H54 (cell line): ENCODE results near the gene SOHLH1.
A peak's percentile ranks its signal among the peaks of the same experiment; 100 is the strongest.

Experiments used
- DNase-seq: peaks from one replicate; pipeline ENCODE4 v3.0.0; 2011; ENCODE audit warnings: low spot score, mixed read lengths; ENCODE audit not compliant: insufficient read length
- FAIRE-seq: peaks from 3 replicates; lab custom pipeline; 2011; peaks lifted over from hg19 to GRCh38; lab: Jason Lieb, UNC
- POLR2A ChIP-seq: IDR thresholded peaks from 2 replicates; pipeline ENCODE4 v1.6.1; 2011; ENCODE audit warnings: low read depth, mild to moderate bottlenecking, low read length

SOHLH1 gene

GRCh38 chr9:135718616-135719015 is 19.3 kb upstream of the SOHLH1 start:
- no peak for TF ChIP-seq POLR2A
- peak; percentile 53 for FAIRE-seq

DNA sequence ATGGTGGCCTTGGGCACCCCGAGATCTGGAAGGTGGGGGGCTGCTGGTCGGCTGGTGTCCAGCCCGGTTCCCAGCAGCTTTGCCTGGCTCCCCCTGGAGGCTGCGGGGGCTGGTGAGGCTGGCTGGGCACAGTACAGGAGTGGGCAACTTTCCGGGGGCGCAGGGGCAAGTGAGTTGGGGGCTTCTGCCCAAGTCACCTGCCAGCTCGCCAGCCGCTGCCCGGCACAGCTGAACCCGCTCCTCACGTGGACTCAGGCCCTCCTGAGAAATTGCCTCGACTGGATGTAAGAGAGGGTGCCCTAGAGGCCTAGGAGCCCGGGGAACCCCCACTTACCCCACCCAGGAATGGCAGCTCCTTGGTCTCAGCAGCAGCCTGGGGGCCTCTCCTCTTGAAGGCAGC is 18.1 kb upstream of the SOHLH1 start:
- FAIRE-seq (no peak), DNase-seq (no peak)
- no peak for TF ChIP-seq POLR2A

More at GRCh38 chr9:135718616-135719015, 19.3 kb upstream of the SOHLH1 start:
- peak; percentile 98 for DNase-seq

GRCh38 chr9:135716045-135716444 is 16.8 kb upstream of the SOHLH1 start:
- no peak for DNase-seq
- TF ChIP-seq POLR2A, result no peak
- no peak for FAIRE-seq

DNA sequence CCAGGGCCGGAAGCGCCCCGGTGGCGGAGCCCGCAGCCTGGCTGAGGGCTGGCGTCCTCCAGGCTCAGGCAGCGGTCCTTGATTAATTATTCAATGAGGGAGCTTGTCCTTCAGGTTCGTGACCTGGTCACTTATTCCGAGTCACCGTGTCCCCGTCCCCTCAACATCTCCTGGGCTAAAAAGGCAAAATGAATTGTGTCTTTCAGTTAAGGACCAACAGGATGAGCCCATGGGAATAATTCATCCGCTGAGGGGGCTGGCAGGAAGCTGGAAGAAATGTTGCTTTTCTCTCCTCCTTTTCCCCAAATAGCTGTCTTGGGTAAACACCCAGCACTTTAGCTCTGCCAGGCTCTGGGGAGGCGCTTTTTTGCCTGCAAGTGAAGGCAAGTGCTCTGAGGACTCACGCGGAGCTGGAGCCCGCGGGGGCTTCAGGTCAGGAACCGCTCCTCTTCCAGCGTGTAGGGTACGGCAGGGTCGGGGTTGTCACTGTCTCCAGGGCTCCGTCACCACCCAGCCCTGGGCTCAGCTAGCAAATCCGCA is 15.8 kb upstream of the SOHLH1 start:
- no peak for FAIRE-seq
- no peak for DNase-seq
- no peak for TF ChIP-seq POLR2A

GRCh38 chr9:135714242-135715055 is 15.2 kb upstream of the SOHLH1 start:
- no peak for TF ChIP-seq POLR2A
- FAIRE-seq (no peak), DNase-seq (no peak)

- FAIRE-seq (no peak), DNase-seq (no peak)
- TF ChIP-seq POLR2A, result no peak
Observed at GRCh38 chr9:135712613-135713295, 13.5 kb upstream of the SOHLH1 start.

DNA sequence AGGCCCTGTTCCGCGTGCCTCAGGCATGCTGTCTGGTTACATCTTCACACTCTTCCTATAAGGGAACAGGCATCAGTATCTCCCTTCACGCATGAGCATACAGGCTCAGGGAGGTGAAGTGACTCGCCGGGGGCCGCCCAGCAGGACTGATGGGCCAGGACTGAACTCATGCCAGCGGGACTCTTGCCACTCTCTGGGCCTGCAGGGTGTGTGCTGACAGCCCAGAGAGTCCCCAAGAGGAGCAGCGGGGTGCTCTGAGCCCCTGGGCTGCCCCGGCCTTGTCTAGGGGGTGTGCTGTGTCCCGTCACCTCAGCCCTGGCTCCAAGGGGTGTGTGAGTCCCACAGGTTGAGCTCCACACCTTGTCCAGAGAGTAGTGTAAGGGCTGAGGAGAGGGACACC is 12.6 kb upstream of the SOHLH1 start:
- DNase-seq (no peak), FAIRE-seq (no peak)
- no peak for TF ChIP-seq POLR2A

DNA sequence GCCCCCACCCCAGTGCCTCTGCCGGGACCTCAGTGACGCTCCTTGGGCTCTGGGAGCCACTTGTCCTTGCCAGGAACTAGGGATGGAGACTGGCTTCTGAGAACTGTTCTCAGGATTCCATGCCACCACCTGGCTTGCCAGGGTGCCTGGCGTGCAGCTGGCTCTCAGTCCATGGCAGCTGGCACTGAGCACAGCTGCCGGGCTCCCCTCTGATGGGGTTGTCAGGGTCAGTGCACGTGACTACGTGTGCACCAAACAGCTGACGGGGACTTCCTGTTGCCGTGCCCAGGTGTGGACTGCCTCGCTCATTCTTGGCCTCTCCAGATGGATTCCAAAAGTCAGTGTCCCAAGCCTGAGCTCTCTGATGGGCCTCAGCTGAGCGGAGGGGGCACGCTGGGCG is 12.1 kb upstream of the SOHLH1 start:
- DNase-seq (no peak), FAIRE-seq (no peak)
- TF ChIP-seq POLR2A, result no peak

GRCh38 chr9:135708164-135708563 is 8.9 kb upstream of the SOHLH1 start:
- no peak for TF ChIP-seq POLR2A
- FAIRE-seq, result no peak
- no peak for DNase-seq

DNA sequence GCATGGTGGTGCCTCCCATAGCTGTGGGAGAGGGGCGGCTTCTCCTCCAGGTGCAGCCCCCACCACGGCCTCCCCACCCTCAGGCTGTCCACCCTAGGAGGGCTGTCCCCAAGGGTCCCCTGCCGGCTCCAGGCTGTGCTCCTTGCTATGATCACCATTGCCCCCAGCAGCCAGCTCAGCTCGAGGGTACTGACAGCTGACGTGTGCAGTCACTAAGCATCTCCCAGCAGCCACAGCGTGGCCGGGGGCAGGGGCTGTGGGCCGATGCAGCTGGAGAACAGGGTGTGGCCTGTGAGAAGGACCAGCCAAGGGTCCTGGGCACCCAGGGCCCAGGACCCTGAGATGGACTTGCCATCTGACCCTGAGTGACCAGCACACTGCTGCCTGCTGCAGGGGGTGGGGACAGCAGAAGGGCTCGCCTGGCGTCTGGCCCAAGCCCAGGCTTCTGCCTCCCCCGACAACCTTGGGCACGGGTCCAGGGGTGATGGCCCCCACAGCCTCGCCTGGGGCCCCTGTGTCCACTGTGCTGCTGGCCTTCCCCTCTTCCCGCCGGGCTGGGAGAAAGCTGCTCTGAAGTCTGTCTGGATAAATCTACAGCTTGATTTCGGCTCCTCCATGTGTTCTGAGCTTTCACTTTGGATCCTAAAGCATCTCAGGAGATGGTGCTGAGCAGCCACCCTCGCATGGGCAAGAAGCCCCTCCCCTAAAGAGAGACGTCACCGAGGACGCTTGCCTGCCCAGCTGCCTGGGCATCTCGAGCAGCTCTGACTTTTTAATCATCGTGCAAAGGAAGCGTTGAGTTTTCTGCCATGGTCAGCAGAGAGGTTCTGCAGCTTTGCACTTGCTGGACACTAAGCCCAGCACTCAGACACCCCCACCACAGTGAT is 8.2 kb upstream of the SOHLH1 start:
- DNase-seq, result peak; percentile 81
- TF ChIP-seq POLR2A, result no peak
- no peak for FAIRE-seq

GRCh38 chr9:135706288-135706687 is 7.0 kb upstream of the SOHLH1 start:
- DNase-seq, result no peak
- no peak for TF ChIP-seq POLR2A
- FAIRE-seq, result no peak

- no peak for DNase-seq
- FAIRE-seq, result no peak
- TF ChIP-seq POLR2A, result no peak
Observed at GRCh38 chr9:135705376-135705775, 6.1 kb upstream of the SOHLH1 start.

- DNase-seq, result no peak
- no peak for FAIRE-seq
- no peak for TF ChIP-seq POLR2A
Observed at GRCh38 chr9:135704483-135704882, 5.2 kb upstream of the SOHLH1 start.
